ENCODE measurements around the gene CDK7.

Gene CDK7

DNA sequence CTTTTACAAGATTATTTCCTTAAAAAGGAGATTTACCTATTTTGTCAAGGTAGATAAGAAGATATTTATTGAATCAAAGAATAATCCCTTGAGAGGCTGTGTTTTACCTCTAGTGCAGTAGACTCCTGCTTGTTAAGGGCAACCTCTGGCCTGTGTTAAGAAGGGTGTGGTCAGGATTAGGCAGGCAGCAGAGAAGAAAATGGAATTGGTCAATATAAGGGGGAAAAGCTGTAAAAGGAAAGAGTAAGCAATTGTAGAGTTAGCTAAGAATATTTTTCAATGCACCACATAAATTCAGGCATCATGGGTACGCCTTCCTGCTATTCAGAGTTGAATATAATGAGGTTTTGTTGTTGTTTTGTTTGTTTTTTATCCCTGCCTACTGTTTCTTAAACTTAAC, 91.7 kb downstream of the CDK7 start:
- H3K4me3 ChIP-seq (replicated peaks in 1 of 2; ENCODE audit: low read depth in 2 of 2, low read length in 2 of 2), result no peak overlapping the region
- TF ChIP-seq, protein P1, sequence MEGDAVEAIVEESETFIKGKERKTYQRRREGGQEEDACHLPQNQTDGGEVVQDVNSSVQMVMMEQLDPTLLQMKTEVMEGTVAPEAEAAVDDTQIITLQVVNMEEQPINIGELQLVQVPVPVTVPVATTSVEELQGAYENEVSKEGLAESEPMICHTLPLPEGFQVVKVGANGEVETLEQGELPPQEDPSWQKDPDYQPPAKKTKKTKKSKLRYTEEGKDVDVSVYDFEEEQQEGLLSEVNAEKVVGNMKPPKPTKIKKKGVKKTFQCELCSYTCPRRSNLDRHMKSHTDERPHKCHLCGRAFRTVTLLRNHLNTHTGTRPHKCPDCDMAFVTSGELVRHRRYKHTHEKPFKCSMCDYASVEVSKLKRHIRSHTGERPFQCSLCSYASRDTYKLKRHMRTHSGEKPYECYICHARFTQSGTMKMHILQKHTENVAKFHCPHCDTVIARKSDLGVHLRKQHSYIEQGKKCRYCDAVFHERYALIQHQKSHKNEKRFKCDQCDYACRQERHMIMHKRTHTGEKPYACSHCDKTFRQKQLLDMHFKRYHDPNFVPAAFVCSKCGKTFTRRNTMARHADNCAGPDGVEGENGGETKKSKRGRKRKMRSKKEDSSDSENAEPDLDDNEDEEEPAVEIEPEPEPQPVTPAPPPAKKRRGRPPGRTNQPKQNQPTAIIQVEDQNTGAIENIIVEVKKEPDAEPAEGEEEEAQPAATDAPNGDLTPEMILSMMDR (IDR thresholded peaks at IDR 0.05; ENCODE audit: low read depth, low read length), result no peak
- no peak for DNase-seq (ENCODE audit: low read depth in 2 of 2)

All from cardiac fibroblast (primary cell).